Measurements from ENCODE around the gene LRRC46. TPM values are rescaled to one million over a fixed set of nuclear protein-coding genes. Genes with fewer than 3 reads are reported as not detected.

Gene LRRC46
- total and polyA plus RNA-seq, 2 of the 13 experiments (the other 11 are each of a cell fraction or from before 2014, with no cell fraction given), result 0.09 TPM

DNA sequence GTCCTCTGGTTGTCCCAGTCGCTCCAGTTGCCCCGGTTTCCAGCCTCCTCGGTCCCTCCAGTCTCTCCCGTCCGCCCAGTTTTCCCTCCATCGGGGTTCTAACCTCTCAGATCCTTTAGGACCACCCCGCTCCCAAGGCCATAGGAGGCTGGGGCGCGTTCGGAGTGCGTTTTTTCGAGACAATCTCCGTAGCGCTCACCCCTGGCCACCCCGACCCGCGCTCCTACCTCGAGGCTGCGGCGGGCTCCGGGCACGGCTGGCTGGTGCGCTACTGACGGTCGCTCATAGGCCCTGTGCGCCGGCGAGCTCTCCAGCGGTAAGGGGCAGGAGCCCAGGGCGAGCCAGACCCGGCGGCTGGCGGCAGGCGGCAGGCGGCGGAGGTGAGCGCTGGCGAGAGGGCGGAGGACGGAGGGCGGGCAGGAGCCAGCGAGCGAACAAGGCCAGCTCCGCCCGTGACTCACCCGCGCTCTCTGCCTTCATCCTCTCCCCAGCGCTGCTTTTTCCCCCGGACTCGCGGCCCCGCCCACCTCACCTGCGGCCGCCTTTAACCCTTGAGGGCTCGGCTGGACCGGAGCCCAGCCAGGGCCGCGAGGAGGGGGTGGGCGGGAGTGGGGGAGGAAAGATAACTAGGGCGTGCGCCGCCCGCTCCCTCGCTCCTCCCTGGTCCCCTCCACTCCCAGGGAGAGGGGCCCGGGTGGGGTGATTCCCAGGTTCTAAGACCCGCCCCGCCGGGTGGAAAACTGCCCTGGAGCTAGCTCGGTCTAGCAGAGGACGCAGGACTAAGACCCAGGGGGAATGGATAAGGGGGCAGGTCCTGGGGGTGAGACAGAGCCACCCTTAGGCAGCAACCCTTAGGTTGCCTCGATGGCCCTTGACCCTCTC, 19.5 kb downstream of the LRRC46 start, which contains the start of gene SP6 (continued):
- TF ChIP-seq, protein P1, sequence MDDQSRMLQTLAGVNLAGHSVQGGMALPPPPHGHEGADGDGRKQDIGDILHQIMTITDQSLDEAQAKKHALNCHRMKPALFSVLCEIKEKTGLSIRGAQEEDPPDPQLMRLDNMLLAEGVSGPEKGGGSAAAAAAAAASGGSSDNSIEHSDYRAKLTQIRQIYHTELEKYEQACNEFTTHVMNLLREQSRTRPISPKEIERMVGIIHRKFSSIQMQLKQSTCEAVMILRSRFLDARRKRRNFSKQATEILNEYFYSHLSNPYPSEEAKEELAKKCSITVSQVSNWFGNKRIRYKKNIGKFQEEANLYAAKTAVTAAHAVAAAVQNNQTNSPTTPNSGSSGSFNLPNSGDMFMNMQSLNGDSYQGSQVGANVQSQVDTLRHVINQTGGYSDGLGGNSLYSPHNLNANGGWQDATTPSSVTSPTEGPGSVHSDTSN (CRISPR knock-in tag; IDR thresholded peaks at IDR 0.05; ENCODE audit: borderline replicate concordance), result no peak
- no peak for TF ChIP-seq ZNF749 (CRISPR knock-in tag; IDR thresholded peaks at IDR 0.05; ENCODE audit: borderline replicate concordance)
- no peak for TF ChIP-seq RFX1 (IDR thresholded peaks at IDR 0.05)
- TF ChIP-seq, protein P2, sequence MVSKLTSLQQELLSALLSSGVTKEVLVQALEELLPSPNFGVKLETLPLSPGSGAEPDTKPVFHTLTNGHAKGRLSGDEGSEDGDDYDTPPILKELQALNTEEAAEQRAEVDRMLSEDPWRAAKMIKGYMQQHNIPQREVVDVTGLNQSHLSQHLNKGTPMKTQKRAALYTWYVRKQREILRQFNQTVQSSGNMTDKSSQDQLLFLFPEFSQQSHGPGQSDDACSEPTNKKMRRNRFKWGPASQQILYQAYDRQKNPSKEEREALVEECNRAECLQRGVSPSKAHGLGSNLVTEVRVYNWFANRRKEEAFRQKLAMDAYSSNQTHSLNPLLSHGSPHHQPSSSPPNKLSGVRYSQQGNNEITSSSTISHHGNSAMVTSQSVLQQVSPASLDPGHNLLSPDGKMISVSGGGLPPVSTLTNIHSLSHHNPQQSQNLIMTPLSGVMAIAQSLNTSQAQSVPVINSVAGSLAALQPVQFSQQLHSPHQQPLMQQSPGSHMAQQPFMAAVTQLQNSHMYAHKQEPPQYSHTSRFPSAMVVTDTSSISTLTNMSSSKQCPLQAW (CRISPR knock-in tag; IDR thresholded peaks at IDR 0.05), result no peak
- peak; percentile 75 for TF ChIP-seq TBX2 (CRISPR knock-in tag; IDR thresholded peaks at IDR 0.05; ENCODE audit: borderline replicate concordance)
- TF ChIP-seq ARHGAP35 (CRISPR knock-in tag; IDR thresholded peaks at IDR 0.05; ENCODE audit: borderline replicate concordance), result no peak; the same call in 1 of the 2 replicates
- TF ChIP-seq, protein P3, sequence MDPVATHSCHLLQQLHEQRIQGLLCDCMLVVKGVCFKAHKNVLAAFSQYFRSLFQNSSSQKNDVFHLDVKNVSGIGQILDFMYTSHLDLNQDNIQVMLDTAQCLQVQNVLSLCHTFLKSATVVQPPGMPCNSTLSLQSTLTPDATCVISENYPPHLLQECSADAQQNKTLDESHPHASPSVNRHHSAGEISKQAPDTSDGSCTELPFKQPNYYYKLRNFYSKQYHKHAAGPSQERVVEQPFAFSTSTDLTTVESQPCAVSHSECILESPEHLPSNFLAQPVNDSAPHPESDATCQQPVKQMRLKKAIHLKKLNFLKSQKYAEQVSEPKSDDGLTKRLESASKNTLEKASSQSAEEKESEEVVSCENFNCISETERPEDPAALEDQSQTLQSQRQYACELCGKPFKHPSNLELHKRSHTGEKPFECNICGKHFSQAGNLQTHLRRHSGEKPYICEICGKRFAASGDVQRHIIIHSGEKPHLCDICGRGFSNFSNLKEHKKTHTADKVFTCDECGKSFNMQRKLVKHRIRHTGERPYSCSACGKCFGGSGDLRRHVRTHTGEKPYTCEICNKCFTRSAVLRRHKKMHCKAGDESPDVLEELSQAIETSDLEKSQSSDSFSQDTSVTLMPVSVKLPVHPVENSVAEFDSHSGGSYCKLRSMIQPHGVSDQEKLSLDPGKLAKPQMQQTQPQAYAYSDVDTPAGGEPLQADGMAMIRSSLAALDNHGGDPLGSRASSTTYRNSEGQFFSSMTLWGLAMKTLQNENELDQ (CRISPR knock-in tag; IDR thresholded peaks at IDR 0.05; ENCODE audit: borderline replicate concordance), result no peak
- TF ChIP-seq PPARG (CRISPR knock-in tag; conservative IDR thresholded peaks at IDR 0.05), result peak; percentile 30; the same call in 1 of the 2 replicates
- no peak for TF ChIP-seq EP300 (IDR thresholded peaks at IDR 0.05; ENCODE audit: low read depth in 2 of 2, low read length in 2 of 2)
- TF ChIP-seq EP300 (CRISPR knock-in tag; IDR thresholded peaks at IDR 0.05; ENCODE audit: borderline replicate concordance), result no peak
- TF ChIP-seq, protein P4, sequence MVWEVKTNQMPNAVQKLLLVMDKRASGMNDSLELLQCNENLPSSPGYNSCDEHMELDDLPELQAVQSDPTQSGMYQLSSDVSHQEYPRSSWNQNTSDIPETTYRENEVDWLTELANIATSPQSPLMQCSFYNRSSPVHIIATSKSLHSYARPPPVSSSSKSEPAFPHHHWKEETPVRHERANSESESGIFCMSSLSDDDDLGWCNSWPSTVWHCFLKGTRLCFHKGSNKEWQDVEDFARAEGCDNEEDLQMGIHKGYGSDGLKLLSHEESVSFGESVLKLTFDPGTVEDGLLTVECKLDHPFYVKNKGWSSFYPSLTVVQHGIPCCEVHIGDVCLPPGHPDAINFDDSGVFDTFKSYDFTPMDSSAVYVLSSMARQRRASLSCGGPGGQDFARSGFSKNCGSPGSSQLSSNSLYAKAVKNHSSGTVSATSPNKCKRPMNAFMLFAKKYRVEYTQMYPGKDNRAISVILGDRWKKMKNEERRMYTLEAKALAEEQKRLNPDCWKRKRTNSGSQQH (CRISPR knock-in tag; IDR thresholded peaks at IDR 0.05; ENCODE audit: low read depth), result no peak
- TF ChIP-seq DNMT3B (CRISPR knock-in tag; conservative IDR thresholded peaks at IDR 0.05), result no peak
- no peak for TF ChIP-seq CHD2 (IDR thresholded peaks at IDR 0.05; ENCODE audit: low read depth, low read length)
- TF ChIP-seq ZNF841 (CRISPR knock-in tag; IDR thresholded peaks at IDR 0.05; ENCODE audit: borderline replicate concordance), result no peak
- TF ChIP-seq ARNTL (CRISPR knock-in tag; IDR thresholded peaks at IDR 0.05), result peak; percentile 57; the same call in 1 of the 2 replicates
- TF ChIP-seq ZNF256 (CRISPR knock-in tag; conservative IDR thresholded peaks at IDR 0.05), result no peak
- no peak for TF ChIP-seq ZNF562 (CRISPR knock-in tag; IDR thresholded peaks at IDR 0.05; ENCODE audit: borderline replicate concordance)
- TF ChIP-seq REXO4 (CRISPR knock-in tag; IDR thresholded peaks at IDR 0.05; ENCODE audit: borderline replicate concordance), result no peak

Measured in HepG2 (cell line).